HCT116 (cell line): Measurements from ENCODE around the gene CCDC154. TPM values are rescaled to one million over a fixed set of nuclear protein-coding genes. Genes with fewer than 3 reads are reported as not detected.

ENCODE experiments used
- ATAC-seq: fragments of 200-7000 bp; cut with Tn5 transposase; 2 replicates; pipeline ENCODE4 v1.9.1; 2020; ENCODE audit warnings: mild to moderate bottlenecking, moderate library complexity
- BruUV-seq: library from RNA; stranded (reverse); fragments of 400-500 nt; replicated peaks from 2 replicates; lab custom pipeline; 2021; lab: Mats Ljungman, UMichigan
- CTCF ChIA-PET: fragments of 300-600 bp; sonication (Branson Sonifier 250); formaldehyde crosslinking; loops from one replicate; lab custom pipeline; 2021; ENCODE audit warnings: antibody characterized with exemption; lab: Charles Lee
- POLR2A ChIA-PET: fragments of 300-600, 350-600 bp; sonication (Branson Sonifier 250); formaldehyde crosslinking; loops from one replicate; lab custom pipeline; 2021; ENCODE audit warnings: antibody characterized with exemption; lab: Charles Lee
- RAD21 ChIA-PET, 2 experiments: fragments of 300-600 bp; sonication (Branson Sonifier 250); formaldehyde crosslinking; loops; one replicate each; lab custom pipeline; 2023; ENCODE audit warnings: low total read pairs in 2 of 2; ENCODE audit not compliant: uncharacterized antibody in 2 of 2, unreplicated experiment in 2 of 2, low non-redundant PET in 1 of 2; lab: Charles Lee
- DNase-seq: peaks from one replicate; pipeline ENCODE4 v3.0.0-alpha.2; 2010; ENCODE audit warnings: low read depth, low spot score
- H2AFZ ChIP-seq: fragments of 200-600 bp; shearing (Covaris generic), sonication (generic); 2 replicates; pipeline ENCODE4 v1.6.1; 2017; ENCODE audit warnings: low read depth, mixed run types, mixed read lengths, antibody characterized with exemption, low read length; ENCODE audit not compliant: poor library complexity, severe bottlenecking
- H3K27ac ChIP-seq: 2 replicates; pipeline ENCODE4 v1.5.1; 2012; ENCODE audit warnings: low read depth, low read length
- H3K27me3 ChIP-seq: fragments of 200-600 bp; sonication (generic); 2 replicates; pipeline ENCODE4 v1.6.1; 2016; ENCODE audit warnings: mixed run types, low read length, mixed read lengths; ENCODE audit not compliant: insufficient read depth
- H3K36me3 ChIP-seq, 2 experiments: fragments of 200-500 bp in 1 of 2; fragments of 200-600 bp in 1 of 2; sonication (Bioruptor generic) in 1 of 2; sonication (generic) in 1 of 2; 2 replicates each; pipeline versions ENCODE4 v1.5.1 to v1.6.1; 2014 to 2016; ENCODE audit warnings: low read length in 2 of 2, inconsistent platforms in 1 of 2, mixed read lengths in 1 of 2, mixed run types in 1 of 2; ENCODE audit not compliant: insufficient read depth in 2 of 2, control insufficient read depth in 1 of 2
- H3K4me1 ChIP-seq, 2 experiments: fragments of 200-600 bp in 1 of 2; sonication (generic) in 1 of 2; 2 replicates each; pipeline versions ENCODE4 v1.5.1 to v1.6.1; 2012 to 2017; ENCODE audit warnings: low read length in 2 of 2, inconsistent platforms in 1 of 2, mild to moderate bottlenecking in 1 of 2, mixed read lengths in 1 of 2, mixed run types in 1 of 2, moderate library complexity in 1 of 2; ENCODE audit not compliant: insufficient read depth in 2 of 2, control insufficient read depth in 1 of 2
- H3K4me2 ChIP-seq: fragments of 200-600 bp; sonication (generic); 2 replicates; pipeline ENCODE4 v1.6.1; 2017; ENCODE audit warnings: mixed run types, low read length, mixed read lengths
- H3K4me3 ChIP-seq, 2 experiments: fragments of 200-600 bp in 1 of 2; sonication (generic) in 1 of 2; replicated peaks in 1 of 2; 2 replicates each; pipeline ENCODE4 v1.5.1; 2011 to 2016; ENCODE audit warnings: low read length in 2 of 2, control low read depth in 1 of 2, low read depth in 1 of 2, mild to moderate bottlenecking in 1 of 2, mixed read lengths in 1 of 2, mixed run types in 1 of 2
- H3K79me2 ChIP-seq: fragments of 200-600 bp; sonication (generic); 2 replicates; pipeline ENCODE4 v1.6.1; 2017; ENCODE audit warnings: mild to moderate bottlenecking, mixed run types, low read length, moderate library complexity, mixed read lengths; ENCODE audit not compliant: insufficient read depth
- H3K9ac ChIP-seq: fragments of 200-600 bp; sonication (generic); 2 replicates; pipeline ENCODE4 v1.6.1; 2016; ENCODE audit warnings: low read length, mixed read lengths
- H3K9me2 ChIP-seq: fragments of 200-600 bp; sonication (generic), shearing (Covaris generic); 2 replicates; pipeline ENCODE4 v1.6.1; 2017; ENCODE audit warnings: mixed run types, mild to moderate bottlenecking, moderate library complexity; ENCODE audit not compliant: insufficient read depth
- H3K9me3 ChIP-seq, 2 experiments: fragments of 200-500 bp in 1 of 2; fragments of 200-600 bp in 1 of 2; sonication (Bioruptor generic) in 1 of 2; sonication (generic) in 1 of 2; 2 replicates each; pipeline ENCODE4 v1.6.1; 2014 to 2017; ENCODE audit warnings: low read length in 2 of 2, mixed read lengths in 2 of 2, inconsistent platforms in 1 of 2, low read depth in 1 of 2, mild to moderate bottlenecking in 1 of 2, mixed run types in 1 of 2, moderate library complexity in 1 of 2; ENCODE audit not compliant: control insufficient read depth in 1 of 2, insufficient read depth in 1 of 2
- H4K20me1 ChIP-seq: fragments of 200-600 bp; sonication (generic), shearing (Covaris generic); 2 replicates; pipeline ENCODE4 v1.6.1; 2017; ENCODE audit warnings: mixed run types, mild to moderate bottlenecking, moderate library complexity; ENCODE audit not compliant: insufficient read depth
- ELF1 ChIP-seq: IDR thresholded peaks from 2 replicates; pipeline ENCODE4 v1.6.1; 2012; ENCODE audit warnings: low read depth, borderline replicate concordance
- EZH2 ChIP-seq: fragments of 200-600 bp; sonication (generic); IDR thresholded peaks from 2 replicates; pipeline ENCODE4 v1.6.1; 2017; ENCODE audit warnings: antibody characterized with exemption, mixed run types
- EZH2phosphoT487 ChIP-seq: fragments of 200-600 bp; IDR thresholded peaks from 2 replicates; pipeline ENCODE4 v1.6.1; 2018; ENCODE audit warnings: antibody characterized with exemption, borderline replicate concordance
- JUND ChIP-seq: IDR thresholded peaks from 2 replicates; pipeline ENCODE4 v1.6.1; 2012
- POLR2AphosphoS5 ChIP-seq: IDR thresholded peaks from 2 replicates; pipeline ENCODE4 v1.6.1; 2011; ENCODE audit warnings: mild to moderate bottlenecking, low read depth, low read length, moderate library complexity
- RAD21 ChIP-seq: IDR thresholded peaks from 2 replicates; pipeline ENCODE4 v1.6.1; 2012; ENCODE audit warnings: low read depth, mild to moderate bottlenecking
- SRF ChIP-seq: IDR thresholded peaks from 2 replicates; pipeline ENCODE4 v1.6.1; 2012; ENCODE audit warnings: low read depth
- TCF7L2 ChIP-seq: IDR thresholded peaks from 2 replicates; pipeline ENCODE4 v1.7.0; 2011; ENCODE audit warnings: borderline replicate concordance, inconsistent platforms; ENCODE audit not compliant: insufficient read depth, insufficient read length; ENCODE audit errors: extremely low read depth
- YY1 ChIP-seq: IDR thresholded peaks from 2 replicates; pipeline ENCODE4 v1.6.1; 2011; ENCODE audit warnings: low read length, low read depth, moderate library complexity, mild to moderate bottlenecking; ENCODE audit not compliant: insufficient replicate concordance; ENCODE audit errors: extremely low read depth
- ZNF274 ChIP-seq: fragments of 200-500 bp; sonication (Bioruptor generic); IDR thresholded peaks from 2 replicates; pipeline ENCODE4 v1.6.1; 2014; ENCODE audit warnings: mild to moderate bottlenecking, low read depth, low read length, inconsistent platforms
- intact Hi-C: fragments of 100-400 bp; cut with micrococcal nuclease; formaldehyde crosslinking; loops from 2 replicates; pipeline ENCODE4 v1.10.0; 2022
- total RNA-seq: library from RNA; stranded (reverse); gene quantifications from one replicate; pipeline ENCODE4 v1.2.1, GENCODE V29; 2021; ENCODE audit not compliant: unreplicated experiment
- TF ChIP-seq, protein P1 (sequence below): IDR thresholded peaks from 2 replicates; pipeline ENCODE4 v1.6.1; 2012
- TF ChIP-seq, protein P2 (sequence below): IDR thresholded peaks from 2 replicates; pipeline ENCODE4 v1.6.1; 2012; ENCODE audit warnings: low read depth

The CCDC154 gene
- total RNA-seq, 1 experiment from 2014 or later = 1.7 TPM

DNA sequence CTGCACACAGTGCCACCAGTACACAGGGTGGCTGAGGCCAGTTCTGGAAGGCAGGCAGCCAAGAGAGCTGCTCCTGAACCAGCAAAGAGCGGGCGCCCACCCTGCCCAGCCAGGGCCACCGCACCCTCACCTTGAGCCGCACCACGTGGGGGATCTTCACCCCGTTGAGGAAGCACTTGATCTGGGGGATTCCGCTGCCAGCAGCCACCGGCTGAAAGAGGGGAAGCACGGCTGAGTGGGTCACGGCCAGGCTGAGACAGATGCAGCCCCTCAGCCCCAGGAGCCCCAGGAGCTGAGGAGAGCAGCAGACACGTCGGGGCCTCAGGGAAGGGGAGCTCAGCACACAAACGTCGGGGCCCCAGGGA is 14.6 kb upstream of the CCDC154 start:
- CTCF ChIA-PET = no interaction called here
- Histone ChIP-seq H3K4me1 (no peaks in the 10 kb centered on the region), H3K79me2 (no peaks in the 10 kb centered on the region), H3K27me3 (no peaks in the 10 kb centered on the region), H3K9me2 (no peaks in the 10 kb centered on the region), H3K27ac (no peak overlapping the region), H3K4me2 (no peak overlapping the region), H3K9ac (no peak overlapping the region), H3K36me3 (no peaks in the 10 kb centered on the region; a peak in 1 of 4 replicates), H3K9me3 (no peaks in the 10 kb centered on the region), H3K4me3 (no peak overlapping the region), H4K20me1 (no peaks in the 10 kb centered on the region), H2AFZ (no peak overlapping the region)
- intact Hi-C loops = no loop called here
- DNase-seq (no peak), ATAC-seq (no peak)
- RAD21 ChIA-PET = no interaction called here
- POLR2A ChIA-PET = no interaction called here
- TF ChIP-seq ELF1 = no peak
- TF ChIP-seq, protein P1, sequence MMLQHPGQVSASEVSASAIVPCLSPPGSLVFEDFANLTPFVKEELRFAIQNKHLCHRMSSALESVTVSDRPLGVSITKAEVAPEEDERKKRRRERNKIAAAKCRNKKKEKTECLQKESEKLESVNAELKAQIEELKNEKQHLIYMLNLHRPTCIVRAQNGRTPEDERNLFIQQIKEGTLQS = no peak
- no peak for TF ChIP-seq TCF7L2
- TF ChIP-seq EZH2phosphoT487 = no peak
- no peak for TF ChIP-seq ZNF274
- TF ChIP-seq SRF = no peak
- no peak for TF ChIP-seq POLR2AphosphoS5
- TF ChIP-seq, protein P2, sequence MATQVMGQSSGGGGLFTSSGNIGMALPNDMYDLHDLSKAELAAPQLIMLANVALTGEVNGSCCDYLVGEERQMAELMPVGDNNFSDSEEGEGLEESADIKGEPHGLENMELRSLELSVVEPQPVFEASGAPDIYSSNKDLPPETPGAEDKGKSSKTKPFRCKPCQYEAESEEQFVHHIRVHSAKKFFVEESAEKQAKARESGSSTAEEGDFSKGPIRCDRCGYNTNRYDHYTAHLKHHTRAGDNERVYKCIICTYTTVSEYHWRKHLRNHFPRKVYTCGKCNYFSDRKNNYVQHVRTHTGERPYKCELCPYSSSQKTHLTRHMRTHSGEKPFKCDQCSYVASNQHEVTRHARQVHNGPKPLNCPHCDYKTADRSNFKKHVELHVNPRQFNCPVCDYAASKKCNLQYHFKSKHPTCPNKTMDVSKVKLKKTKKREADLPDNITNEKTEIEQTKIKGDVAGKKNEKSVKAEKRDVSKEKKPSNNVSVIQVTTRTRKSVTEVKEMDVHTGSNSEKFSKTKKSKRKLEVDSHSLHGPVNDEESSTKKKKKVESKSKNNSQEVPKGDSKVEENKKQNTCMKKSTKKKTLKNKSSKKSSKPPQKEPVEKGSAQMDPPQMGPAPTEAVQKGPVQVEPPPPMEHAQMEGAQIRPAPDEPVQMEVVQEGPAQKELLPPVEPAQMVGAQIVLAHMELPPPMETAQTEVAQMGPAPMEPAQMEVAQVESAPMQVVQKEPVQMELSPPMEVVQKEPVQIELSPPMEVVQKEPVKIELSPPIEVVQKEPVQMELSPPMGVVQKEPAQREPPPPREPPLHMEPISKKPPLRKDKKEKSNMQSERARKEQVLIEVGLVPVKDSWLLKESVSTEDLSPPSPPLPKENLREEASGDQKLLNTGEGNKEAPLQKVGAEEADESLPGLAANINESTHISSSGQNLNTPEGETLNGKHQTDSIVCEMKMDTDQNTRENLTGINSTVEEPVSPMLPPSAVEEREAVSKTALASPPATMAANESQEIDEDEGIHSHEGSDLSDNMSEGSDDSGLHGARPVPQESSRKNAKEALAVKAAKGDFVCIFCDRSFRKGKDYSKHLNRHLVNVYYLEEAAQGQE = no peak
- TF ChIP-seq RAD21 = no peak
- TF ChIP-seq YY1 = no peak
- TF ChIP-seq EZH2 = no peak
- TF ChIP-seq JUND = no peak
- no TSS peak for BruUV-seq
